ENCODE results near the gene CP. TPM values are rescaled to one million over a fixed set of nuclear protein-coding genes. Genes with fewer than 3 reads are reported as not detected.

CP gene
- total and polyA plus RNA-seq, 2 donors (not counting 1 experiment from before 2014, with no cell fraction given) = not detected

DNA sequence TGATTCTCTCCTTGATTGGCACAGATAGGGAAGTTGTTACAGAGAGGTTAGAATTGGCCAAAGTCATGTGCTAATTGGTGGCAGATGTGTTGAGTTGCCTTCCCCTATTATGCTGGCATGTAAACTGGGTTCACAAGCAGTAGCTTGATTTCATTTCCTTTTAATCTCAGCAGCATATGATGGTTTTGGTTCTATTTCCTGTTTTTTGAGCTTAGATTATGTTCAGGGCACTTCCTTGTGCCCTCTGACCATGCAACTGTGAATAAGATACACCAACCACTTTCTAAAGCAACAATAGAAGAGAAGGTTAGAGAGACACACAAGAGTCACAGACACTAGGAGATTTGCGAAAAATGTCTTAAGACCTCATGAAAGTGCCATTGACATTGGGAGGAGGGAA is 75.7 kb downstream of the CP start:
- H3K4me3 Mint-ChIP-seq = no peak overlapping the region
- H3K27me3 Mint-ChIP-seq = no peaks in the 10 kb centered on the region
- no peaks in the 10 kb centered on the region for H3K9me3 ChIP-seq (ENCODE audit: control extremely low read depth in 1 of 3, control insufficient read depth in 2 of 3, insufficient read depth in 1 of 3, low read length in 2 of 3)
- TF ChIP-seq, protein P1, sequence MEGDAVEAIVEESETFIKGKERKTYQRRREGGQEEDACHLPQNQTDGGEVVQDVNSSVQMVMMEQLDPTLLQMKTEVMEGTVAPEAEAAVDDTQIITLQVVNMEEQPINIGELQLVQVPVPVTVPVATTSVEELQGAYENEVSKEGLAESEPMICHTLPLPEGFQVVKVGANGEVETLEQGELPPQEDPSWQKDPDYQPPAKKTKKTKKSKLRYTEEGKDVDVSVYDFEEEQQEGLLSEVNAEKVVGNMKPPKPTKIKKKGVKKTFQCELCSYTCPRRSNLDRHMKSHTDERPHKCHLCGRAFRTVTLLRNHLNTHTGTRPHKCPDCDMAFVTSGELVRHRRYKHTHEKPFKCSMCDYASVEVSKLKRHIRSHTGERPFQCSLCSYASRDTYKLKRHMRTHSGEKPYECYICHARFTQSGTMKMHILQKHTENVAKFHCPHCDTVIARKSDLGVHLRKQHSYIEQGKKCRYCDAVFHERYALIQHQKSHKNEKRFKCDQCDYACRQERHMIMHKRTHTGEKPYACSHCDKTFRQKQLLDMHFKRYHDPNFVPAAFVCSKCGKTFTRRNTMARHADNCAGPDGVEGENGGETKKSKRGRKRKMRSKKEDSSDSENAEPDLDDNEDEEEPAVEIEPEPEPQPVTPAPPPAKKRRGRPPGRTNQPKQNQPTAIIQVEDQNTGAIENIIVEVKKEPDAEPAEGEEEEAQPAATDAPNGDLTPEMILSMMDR (IDR thresholded peaks at IDR 0.05) = no peak
- no peak for TF ChIP-seq EZH2 (IDR thresholded peaks at IDR 0.05; ENCODE audit: borderline replicate concordance, insufficient read depth, low read depth, low read length, poor library complexity, severe bottlenecking)
- H4K20me1 ChIP-seq (ENCODE audit: control insufficient read depth, insufficient read depth, low read length, poor library complexity, severe bottlenecking) = no peaks in the 10 kb centered on the region
- no peaks in the 10 kb centered on the region for H3K27me3 ChIP-seq (replicated peaks in 1 of 4; ENCODE audit: control extremely low read depth in 1 of 4, control insufficient read depth in 3 of 4, insufficient read depth in 4 of 4, low read length in 3 of 4)
- no peak overlapping the region for H3K27ac Mint-ChIP-seq
- peaks cover 44% of the 10 kb centered on the region for H3K79me2 ChIP-seq (ENCODE audit: control insufficient read depth, insufficient read depth, low read length)
- H3K36me3 ChIP-seq (replicated peaks in 1 of 2; ENCODE audit: control extremely low read depth in 1 of 2, control insufficient read depth in 1 of 2, extremely low read depth in 1 of 2, insufficient read depth in 2 of 2, low read length in 1 of 2) = peaks cover 6 to 44% of the 10 kb centered on the region in 2 experiments
- peak overlapping the region; percentile 12 for H2AFZ ChIP-seq (ENCODE audit: insufficient read depth, low read depth, low read length, poor library complexity, severe bottlenecking)
- ChIA-PET POLR2A (interaction anchor here (0.9 to 3.3 kb wide), 4 partner anchors 10 to 131 kb away, joined by 3 to 16 read pairs (median 4); partner anchors contain the start of gene HPS3), CTCF (interaction anchor here (0.8 to 3.1 kb wide), 11 partner anchors 9 to 130 kb away, joined by 3 to 20 read pairs (median 4); partner anchors contain the start of gene HPS3)
- ATAC-seq (ENCODE audit: low read depth) = peak; percentile 93
- peak overlapping the region; percentile 65 for H3K4me2 ChIP-seq (replicated peaks; ENCODE audit: low read depth, low read length, poor library complexity, severe bottlenecking)
- peaks cover 45% of the 10 kb centered on the region for H3K4me1 Mint-ChIP-seq
- H3K27ac ChIP-seq (ENCODE audit: low read length in 2 of 2) = peak overlapping the region; percentile 84
- H3K4me1 ChIP-seq (ENCODE audit: control insufficient read depth in 2 of 2, insufficient read depth in 2 of 2, low read length in 2 of 2) = peaks cover 54 to 65% of the 10 kb centered on the region in 2 donors
- intact Hi-C loops (cut with micrococcal nuclease) = loop anchor here (1.0 kb wide), 3 partner anchors 17 to 127 kb away; partner anchors contain the start of gene HPS3
- H3K9ac ChIP-seq (ENCODE audit: low read length) = peak overlapping the region; percentile 36
- no peaks in the 10 kb centered on the region for H3K9me3 Mint-ChIP-seq (ENCODE audit: insufficient read depth)
- WGBS (ENCODE audit: insufficient coverage) = 0% methylated on average over 1 of the region's 1 CpG
- H3K4me3 ChIP-seq (ENCODE audit: control extremely low read depth in 1 of 5, extremely low read depth in 1 of 5, insufficient read depth in 1 of 5, low read depth in 2 of 5, low read length in 4 of 5) = peak overlapping the region in 4 of 5 experiments; percentile 6 to 42 (median 34)
- peak; percentile 88 for DNase-seq

DNA sequence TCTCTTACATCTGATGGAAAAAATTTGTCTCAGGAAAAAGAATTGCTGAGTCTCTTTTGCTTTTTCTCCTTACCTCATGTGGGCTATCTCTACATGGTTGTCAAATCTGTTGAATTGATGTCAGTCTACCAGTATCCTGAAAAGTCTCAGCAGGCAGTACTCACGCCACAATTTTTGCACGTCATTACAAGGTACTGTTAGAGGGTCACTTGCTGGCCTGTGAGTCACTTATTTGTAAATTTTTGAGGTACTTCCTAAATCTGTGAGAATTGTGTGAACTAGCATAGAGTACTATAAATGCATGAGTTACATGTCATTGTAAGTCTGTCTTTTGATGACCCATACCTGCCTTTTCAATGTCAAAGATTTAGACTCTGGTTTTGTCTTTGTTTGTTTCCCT is 76.3 kb downstream of the CP start:
- H3K4me1 Mint-ChIP-seq = peaks cover 49% of the 10 kb centered on the region
- ChIA-PET POLR2A (interaction anchor here (1.2 to 3.3 kb wide), 2 partner anchors 16 to 132 kb away, joined by 4 to 16 read pairs; partner anchors contain the start of gene HPS3), CTCF (interaction anchor here (0.8 to 3.1 kb wide), 9 partner anchors 10 to 130 kb away, joined by 3 to 20 read pairs (median 6); partner anchors contain the start of gene HPS3)
- Histone ChIP-seq H2AFZ (ENCODE audit: insufficient read depth, low read depth, low read length, poor library complexity, severe bottlenecking) (no peak overlapping the region), H3K36me3 (replicated peaks in 1 of 2; ENCODE audit: control extremely low read depth in 1 of 2, control insufficient read depth in 1 of 2, extremely low read depth in 1 of 2, insufficient read depth in 2 of 2, low read length in 1 of 2) (peaks cover 6 to 39% of the 10 kb centered on the region in 2 experiments), H3K79me2 (ENCODE audit: control insufficient read depth, insufficient read depth, low read length) (peaks cover 44% of the 10 kb centered on the region), H3K27ac (ENCODE audit: low read length in 2 of 2) (peak overlapping the region; percentile 84), H3K9me3 (ENCODE audit: control extremely low read depth in 1 of 3, control insufficient read depth in 2 of 3, insufficient read depth in 1 of 3, low read length in 2 of 3) (no peaks in the 10 kb centered on the region), H3K9ac (ENCODE audit: low read length) (peak overlapping the region; percentile 12), H4K20me1 (ENCODE audit: control insufficient read depth, insufficient read depth, low read length, poor library complexity, severe bottlenecking) (no peaks in the 10 kb centered on the region), H3K4me1 (ENCODE audit: control insufficient read depth in 2 of 2, insufficient read depth in 2 of 2, low read length in 2 of 2) (peaks cover 60 to 69% of the 10 kb centered on the region in 2 donors), H3K27me3 (replicated peaks in 1 of 4; ENCODE audit: control extremely low read depth in 1 of 4, control insufficient read depth in 3 of 4, insufficient read depth in 4 of 4, low read length in 3 of 4) (no peaks in the 10 kb centered on the region), H3K4me3 (ENCODE audit: control extremely low read depth in 1 of 5, extremely low read depth in 1 of 5, insufficient read depth in 1 of 5, low read depth in 2 of 5, low read length in 4 of 5) (peak overlapping the region in 1 of 5 experiments; percentile 42), H3K4me2 (replicated peaks; ENCODE audit: low read depth, low read length, poor library complexity, severe bottlenecking) (peak overlapping the region; percentile 65)
- H3K4me3 Mint-ChIP-seq = peak overlapping the region; percentile 63
- no peaks in the 10 kb centered on the region for H3K9me3 Mint-ChIP-seq (ENCODE audit: insufficient read depth)
- WGBS (ENCODE audit: insufficient coverage) = 31% methylated on average over 2 of the region's 2 CpGs
- ATAC-seq (ENCODE audit: low read depth) (peak; percentile 34), DNase-seq (peak; percentile 61)
- peak overlapping the region; percentile 91 for H3K27ac Mint-ChIP-seq
- TF ChIP-seq, protein P1 (IDR thresholded peaks at IDR 0.05) = no peak
- TF ChIP-seq EZH2 (IDR thresholded peaks at IDR 0.05; ENCODE audit: borderline replicate concordance, insufficient read depth, low read depth, low read length, poor library complexity, severe bottlenecking) = no peak
- intact Hi-C loops (cut with micrococcal nuclease) = loop anchor here (1.0 kb wide), 1 partner anchor 100 kb away; no protein-coding TSS in a partner anchor
- H3K27me3 Mint-ChIP-seq = no peaks in the 10 kb centered on the region

Data from B cell (primary cell).